A549 (cell line): Measurements from ENCODE around the gene CLSTN2.

Experiments
- CBX8 ChIP-seq: fragments of 200-600 bp; sonication (generic); IDR thresholded peaks from 2 replicates; pipeline ENCODE4 v1.6.1; 2016
- CEBPB ChIP-seq, 2 experiments: fragments of >200 bp in 1 of 2; sonication (Bioruptor Twin) in 1 of 2; formaldehyde crosslinking in 1 of 2; IDR thresholded peaks; 2 replicates each; pipeline ENCODE4 v1.6.1; 2012 to 2016
- CTCF ChIP-seq: fragments of >200 bp; sonication (Bioruptor Twin); formaldehyde crosslinking; IDR thresholded peaks from 3 replicates; pipeline ENCODE4 v1.5.1; 2016
- ELK1 ChIP-seq: fragments of 150-350 bp; IDR thresholded peaks from 2 replicates; pipeline ENCODE4 v1.6.1; 2014; ENCODE audit warnings: low read depth, mild to moderate bottlenecking, low read length
- ESRRA ChIP-seq: fragments of 150-350 bp; IDR thresholded peaks from 2 replicates; pipeline ENCODE4 v1.6.1; 2014; ENCODE audit warnings: mild to moderate bottlenecking, low read length, borderline replicate concordance
- GATA3 ChIP-seq: IDR thresholded peaks from 2 replicates; pipeline ENCODE4 v1.6.1; 2012; ENCODE audit warnings: borderline replicate concordance
- KDM1A ChIP-seq: fragments of 200-600 bp; sonication (generic); IDR thresholded peaks from 2 replicates; pipeline ENCODE4 v1.6.1; 2016; ENCODE audit warnings: low read depth, mild to moderate bottlenecking
- MAX ChIP-seq: IDR thresholded peaks from 2 replicates; pipeline ENCODE4 v1.6.1; 2012
- PBX3 ChIP-seq: IDR thresholded peaks from 2 replicates; pipeline ENCODE4 v1.6.1; 2012
- POLR2A ChIP-seq: IDR thresholded peaks from 2 replicates; pipeline ENCODE4 v1.6.1; 2012; ENCODE audit warnings: mild to moderate bottlenecking, low read length
- POLR2AphosphoS2 ChIP-seq: conservative IDR thresholded peaks from 2 replicates; pipeline ENCODE4 v1.6.1; 2012; ENCODE audit warnings: low read length, improper control_type of control experiment, inconsistent platforms
- RAD21 ChIP-seq, 2 experiments: fragments of >200 bp in 1 of 2; sonication (Bioruptor Twin) in 1 of 2; formaldehyde crosslinking in 1 of 2; IDR thresholded peaks in 1 of 2; conservative IDR thresholded peaks in 1 of 2; 2 replicates in 1 of 2; 3 replicates in 1 of 2; pipeline ENCODE4 v1.6.1; 2012 to 2018; ENCODE audit warnings: inconsistent platforms in 1 of 2
- SMC3 ChIP-seq: fragments of >200 bp; sonication (Bioruptor Twin); formaldehyde crosslinking; IDR thresholded peaks from 3 replicates; pipeline ENCODE4 v1.6.1; 2018; ENCODE audit warnings: inconsistent platforms

- TF ChIP-seq CTCF = no peak
- no peak for TF ChIP-seq CEBPB (IDR thresholded peaks at IDR 0.05)
- no peak for TF ChIP-seq PBX3
- TF ChIP-seq KDM1A = no peak
- TF ChIP-seq ELK1 = no peak
- no peak for TF ChIP-seq POLR2A
- TF ChIP-seq POLR2AphosphoS2 = no peak
- no peak for TF ChIP-seq ESRRA
- TF ChIP-seq RAD21 (conservative IDR thresholded peaks at IDR 0.05 in 1 of 2, IDR thresholded peaks at IDR 0.05 in 1 of 2) = no peak
- no peak for TF ChIP-seq MAX
- TF ChIP-seq CBX8 = no peak
- TF ChIP-seq GATA3 = no peak
- TF ChIP-seq SMC3 = no peak
These were observed 403.9 kb downstream of the CLSTN2 start for GRCh38 chr3:140338916-140339315.
